Nephron (organoid): Measurements from ENCODE around the gene RFTN1.

Experiments
- H3K27ac Mint-ChIP-seq, 3 experiments: 2 replicates each; pipeline ENCODE4 v1.8.0; 2020; ENCODE audit warnings: mixed read lengths in 3 of 3, mild to moderate bottlenecking in 2 of 3, moderate library complexity in 1 of 3
- H3K27me3 Mint-ChIP-seq: 2 replicates; pipeline ENCODE4 v1.8.0; 2021; ENCODE audit warnings: low read depth, mild to moderate bottlenecking, moderate library complexity, mixed read lengths
- H3K36me3 Mint-ChIP-seq: 2 replicates; pipeline ENCODE4 v1.8.0; 2020; ENCODE audit warnings: low read depth, mixed read lengths
- H3K4me1 Mint-ChIP-seq: 2 replicates; pipeline ENCODE4 v1.8.0; 2020; ENCODE audit warnings: mixed read lengths
- H3K4me3 Mint-ChIP-seq, 3 experiments: 2 replicates each; pipeline ENCODE4 v1.8.0; 2020; ENCODE audit warnings: mild to moderate bottlenecking in 3 of 3, mixed read lengths in 3 of 3, moderate library complexity in 2 of 3
- H3K9me3 Mint-ChIP-seq: 2 replicates; pipeline ENCODE4 v1.8.0; 2020; ENCODE audit warnings: mixed read lengths
- TF ChIP-seq, protein P1 (sequence below), 3 experiments: fragments of 200-600 bp; sonication (generic); IDR thresholded peaks; one replicate each; pipeline ENCODE4 v1.5.0; 2021; ENCODE audit warnings: antibody characterized with exemption in 3 of 3; ENCODE audit not compliant: unreplicated experiment in 3 of 3

Gene RFTN1

GRCh38 chr3:16377847-16378302 is 135.6 kb downstream of the RFTN1 start:
- peaks cover 6% of the 10 kb centered on the region for H3K27me3 Mint-ChIP-seq
- H3K36me3 Mint-ChIP-seq = peaks cover 7% of the 10 kb centered on the region
- no peak overlapping the region for H3K4me3 Mint-ChIP-seq
- TF ChIP-seq, protein P1, sequence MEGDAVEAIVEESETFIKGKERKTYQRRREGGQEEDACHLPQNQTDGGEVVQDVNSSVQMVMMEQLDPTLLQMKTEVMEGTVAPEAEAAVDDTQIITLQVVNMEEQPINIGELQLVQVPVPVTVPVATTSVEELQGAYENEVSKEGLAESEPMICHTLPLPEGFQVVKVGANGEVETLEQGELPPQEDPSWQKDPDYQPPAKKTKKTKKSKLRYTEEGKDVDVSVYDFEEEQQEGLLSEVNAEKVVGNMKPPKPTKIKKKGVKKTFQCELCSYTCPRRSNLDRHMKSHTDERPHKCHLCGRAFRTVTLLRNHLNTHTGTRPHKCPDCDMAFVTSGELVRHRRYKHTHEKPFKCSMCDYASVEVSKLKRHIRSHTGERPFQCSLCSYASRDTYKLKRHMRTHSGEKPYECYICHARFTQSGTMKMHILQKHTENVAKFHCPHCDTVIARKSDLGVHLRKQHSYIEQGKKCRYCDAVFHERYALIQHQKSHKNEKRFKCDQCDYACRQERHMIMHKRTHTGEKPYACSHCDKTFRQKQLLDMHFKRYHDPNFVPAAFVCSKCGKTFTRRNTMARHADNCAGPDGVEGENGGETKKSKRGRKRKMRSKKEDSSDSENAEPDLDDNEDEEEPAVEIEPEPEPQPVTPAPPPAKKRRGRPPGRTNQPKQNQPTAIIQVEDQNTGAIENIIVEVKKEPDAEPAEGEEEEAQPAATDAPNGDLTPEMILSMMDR (IDR thresholded peaks at IDR 0.05; ENCODE audit: unreplicated experiment in 3 of 3) = no peak
- H3K27ac Mint-ChIP-seq = peak overlapping the region in 1 of 3 experiments; percentile 10
- H3K4me1 Mint-ChIP-seq = peaks cover 54% of the 10 kb centered on the region
- no peaks in the 10 kb centered on the region for H3K9me3 Mint-ChIP-seq

GRCh38 chr3:16377196-16377595 is 136.3 kb downstream of the RFTN1 start:
- Mint-ChIP-seq H3K36me3 (peaks cover 7% of the 10 kb centered on the region), H3K4me1 (peaks cover 57% of the 10 kb centered on the region), H3K27me3 (no peaks in the 10 kb centered on the region), H3K4me3 (no peak overlapping the region), H3K27ac (no peak overlapping the region), H3K9me3 (no peaks in the 10 kb centered on the region)
- TF ChIP-seq, protein P1 (IDR thresholded peaks at IDR 0.05; ENCODE audit: unreplicated experiment in 3 of 3) = no peak

- Mint-ChIP-seq H3K36me3 (peaks cover 7% of the 10 kb centered on the region), H3K4me3 (no peak overlapping the region), H3K4me1 (peaks cover 66% of the 10 kb centered on the region), H3K27me3 (no peaks in the 10 kb centered on the region), H3K27ac (peak overlapping the region; percentile 10 to 89 (median 79)), H3K9me3 (no peaks in the 10 kb centered on the region)
- TF ChIP-seq, protein P1 (IDR thresholded peaks at IDR 0.05; ENCODE audit: unreplicated experiment in 3 of 3) = no peak
These were observed 137.6 kb downstream of the RFTN1 start for GRCh38 chr3:16375891-16376290.

DNA sequence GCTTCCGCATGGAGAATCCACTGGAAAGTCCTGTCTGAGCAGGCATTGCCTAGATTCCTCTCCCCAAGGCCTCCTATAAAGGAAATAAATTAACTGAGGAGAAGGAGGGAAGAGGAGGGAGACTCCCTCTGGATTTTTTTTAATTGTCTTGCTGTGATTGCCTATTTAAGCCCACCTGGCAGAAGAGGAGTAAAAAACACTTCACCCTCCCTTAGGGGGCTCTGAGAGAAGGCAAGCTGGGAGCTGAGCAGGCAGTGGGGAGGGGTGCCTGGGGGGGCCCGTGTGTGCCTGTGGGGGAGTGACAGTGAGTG is 138.6 kb downstream of the RFTN1 start:
- no peaks in the 10 kb centered on the region for H3K27me3 Mint-ChIP-seq
- no peaks in the 10 kb centered on the region for H3K9me3 Mint-ChIP-seq
- TF ChIP-seq, protein P1 (IDR thresholded peaks at IDR 0.05; ENCODE audit: unreplicated experiment in 3 of 3) = no peak
- peaks cover 7% of the 10 kb centered on the region for H3K36me3 Mint-ChIP-seq
- peaks cover 76% of the 10 kb centered on the region for H3K4me1 Mint-ChIP-seq
- peak overlapping the region; percentile 72 to 89 (median 79) for H3K27ac Mint-ChIP-seq
- no peak overlapping the region for H3K4me3 Mint-ChIP-seq

GRCh38 chr3:16374047-16374934 is 139.2 kb downstream of the RFTN1 start:
- H3K4me1 Mint-ChIP-seq = peaks cover 82% of the 10 kb centered on the region
- TF ChIP-seq, protein P1 (IDR thresholded peaks at IDR 0.05; ENCODE audit: unreplicated experiment in 3 of 3) = no peak
- H3K27ac Mint-ChIP-seq = peak overlapping the region; percentile 72 to 89 (median 79)
- H3K27me3 Mint-ChIP-seq = no peaks in the 10 kb centered on the region
- H3K4me3 Mint-ChIP-seq = no peak overlapping the region
- H3K9me3 Mint-ChIP-seq = no peaks in the 10 kb centered on the region
- peaks cover 7% of the 10 kb centered on the region for H3K36me3 Mint-ChIP-seq
